Neural progenitor cell (in vitro differentiated cells): ENCODE data around the gene GDI2. TPM values are rescaled to one million over a fixed set of nuclear protein-coding genes. Genes with fewer than 3 reads are reported as not detected.
"Not testable (repeated sequence)": the region's sequence is repeated elsewhere in the genome, so short reads cannot be mapped to it uniquely, and the experiment has no call there.

Experiments
- DNase-seq: peaks from one replicate; pipeline ENCODE4 v3.0.0-alpha.2; 2016; ENCODE audit warnings: low spot score
- H2AFZ ChIP-seq: fragments of 200-600 bp; sonication (generic); replicated peaks from 2 replicates; pipeline ENCODE4 v1.6.1; 2016; ENCODE audit warnings: antibody characterized with exemption
- H3F3A ChIP-seq: fragments of 200-600 bp; sonication (generic); 2 replicates; pipeline ENCODE4 v1.6.1; 2016; ENCODE audit warnings: antibody characterized with exemption, low read depth
- H3K27ac ChIP-seq: fragments of 200-600 bp; sonication (generic); 2 replicates; pipeline ENCODE4 v1.5.1; 2016; ENCODE audit warnings: mild to moderate bottlenecking
- H3K27me3 ChIP-seq: fragments of 200-600 bp; sonication (generic); 2 replicates; pipeline ENCODE4 v1.6.1; 2016; ENCODE audit warnings: mild to moderate bottlenecking, moderate library complexity
- H3K36me3 ChIP-seq: fragments of 200-600 bp; sonication (generic); 2 replicates; pipeline ENCODE4 v1.5.1; 2016
- H3K4me1 ChIP-seq: fragments of 200-600 bp; sonication (generic); 2 replicates; pipeline ENCODE4 v1.6.1; 2016; ENCODE audit warnings: mixed run types
- H3K4me2 ChIP-seq: fragments of 200-600 bp; sonication (generic); 2 replicates; pipeline ENCODE4 v1.6.1; 2016
- H3K4me3 ChIP-seq: fragments of 200-600 bp; sonication (generic); 2 replicates; pipeline ENCODE4 v1.5.1; 2016
- H3K79me2 ChIP-seq: fragments of 200-600 bp; sonication (generic); 2 replicates; pipeline ENCODE4 v1.6.1; 2016; ENCODE audit warnings: low read depth
- H3K9ac ChIP-seq: fragments of 200-600 bp; sonication (generic); 2 replicates; pipeline ENCODE4 v1.6.1; 2016
- H3K9me3 ChIP-seq: fragments of 200-600 bp; sonication (generic); 2 replicates; pipeline ENCODE4 v1.5.1; 2016; ENCODE audit warnings: low read depth
- H4K20me1 ChIP-seq: fragments of 200-600 bp; sonication (generic); 2 replicates; pipeline ENCODE4 v1.6.1; 2016; ENCODE audit warnings: low read depth
- H3K27ac Mint-ChIP-seq: 3 replicates; pipeline ENCODE4 v1.8.0; 2021; ENCODE audit warnings: mixed read lengths
- H3K27me3 Mint-ChIP-seq: 2 replicates; pipeline ENCODE4 v1.8.0; 2022; ENCODE audit warnings: low read depth, mild to moderate bottlenecking, inconsistent platforms, moderate library complexity, mixed read lengths; ENCODE audit not compliant: insufficient read depth
- H3K36me3 Mint-ChIP-seq: 3 replicates; pipeline ENCODE4 v1.8.0; 2021; ENCODE audit warnings: mixed read lengths
- H3K4me1 Mint-ChIP-seq: 3 replicates; pipeline ENCODE4 v1.8.0; 2021; ENCODE audit warnings: mixed read lengths
- H3K4me3 Mint-ChIP-seq: 3 replicates; pipeline ENCODE4 v1.8.0; 2021; ENCODE audit warnings: mild to moderate bottlenecking, moderate library complexity, mixed read lengths
- H3K9me3 Mint-ChIP-seq: 3 replicates; pipeline ENCODE4 v1.8.0; 2020; ENCODE audit warnings: mixed read lengths
- CTCF ChIP-seq: fragments of 200-600 bp; sonication (generic); IDR thresholded peaks from 2 replicates; pipeline ENCODE4 v1.5.1; 2017; ENCODE audit warnings: antibody characterized with exemption, mild to moderate bottlenecking
- EZH2 ChIP-seq: fragments of 200-600 bp; sonication (generic); IDR thresholded peaks from 2 replicates; pipeline ENCODE4 v1.6.1; 2017; ENCODE audit warnings: antibody characterized with exemption, mild to moderate bottlenecking, moderate library complexity
- EZH2phosphoT487 ChIP-seq: fragments of 200-600 bp; sonication (generic); IDR thresholded peaks from 2 replicates; pipeline ENCODE4 v1.6.1; 2017; ENCODE audit warnings: antibody characterized with exemption
- total RNA-seq: library from RNA; depleted of rRNA; stranded (reverse); fragments of >200 nt; gene quantifications from 2 replicates; pipeline ENCODE4 v1.2.3, GENCODE V29; 2015; ENCODE audit warnings: low replicate concordance

Gene GDI2
- total RNA-seq, 1 donor from 2014 or later = 592 TPM

- Histone ChIP-seq H3K79me2 (no peaks in the 10 kb centered on the region), H3K4me3 (no peak overlapping the region), H3K4me2 (no peak overlapping the region), H3K9me3 (no peaks in the 10 kb centered on the region), H3F3A (peaks cover 7% of the 10 kb centered on the region), H3K27ac (no peak overlapping the region), H3K9ac (no peak overlapping the region), H3K4me1 (no peaks in the 10 kb centered on the region), H3K36me3 (no peaks in the 10 kb centered on the region), H4K20me1 (no peaks in the 10 kb centered on the region), H3K27me3 (no peaks in the 10 kb centered on the region), H2AFZ (no peak overlapping the region)
- H3K27ac Mint-ChIP-seq = no peak overlapping the region
- H3K9me3 Mint-ChIP-seq = no peaks in the 10 kb centered on the region
- H3K27me3 Mint-ChIP-seq = peaks cover 2% of the 10 kb centered on the region
- DNase-seq = no peak
- H3K4me1 Mint-ChIP-seq = peaks cover 8% of the 10 kb centered on the region
- TF ChIP-seq CTCF (no peak), EZH2phosphoT487 (no peak), EZH2 (no peak)
- H3K36me3 Mint-ChIP-seq = peaks cover 4% of the 10 kb centered on the region
- no peak overlapping the region for H3K4me3 Mint-ChIP-seq
Measured at GRCh38 chr10:5856701-5857004, 43.4 kb upstream of the GDI2 start.

- Mint-ChIP-seq H3K36me3 (no peaks in the 10 kb centered on the region), H3K27me3 (peaks cover 2% of the 10 kb centered on the region), H3K4me3 (peak overlapping the region; percentile 35), H3K9me3 (no peaks in the 10 kb centered on the region), H3K27ac (peak overlapping the region; percentile 67), H3K4me1 (peaks cover 8% of the 10 kb centered on the region)
- no peaks in the 10 kb centered on the region for H4K20me1 ChIP-seq
- no peak for DNase-seq
- no peaks in the 10 kb centered on the region for H3K27me3 ChIP-seq
- H3F3A ChIP-seq = peaks cover 7% of the 10 kb centered on the region
- no peak overlapping the region for H3K9ac ChIP-seq
- no peaks in the 10 kb centered on the region for H3K79me2 ChIP-seq
- TF ChIP-seq EZH2 (no peak), CTCF (no peak), EZH2phosphoT487 (no peak)
- no peak overlapping the region for H2AFZ ChIP-seq
- no peak overlapping the region for H3K27ac ChIP-seq
- H3K4me1 ChIP-seq = no peaks in the 10 kb centered on the region
- H3K36me3 ChIP-seq = no peaks in the 10 kb centered on the region
- H3K4me2 ChIP-seq = no peak overlapping the region
- H3K4me3 ChIP-seq = no peak overlapping the region
- no peaks in the 10 kb centered on the region for H3K9me3 ChIP-seq
Measured at GRCh38 chr10:5855979-5856700, 42.9 kb upstream of the GDI2 start.

- Histone ChIP-seq H2AFZ (no peak overlapping the region), H3K4me1 (no peaks in the 10 kb centered on the region), H3K9ac (no peak overlapping the region), H3K36me3 (no peaks in the 10 kb centered on the region), H3F3A (peaks cover 7% of the 10 kb centered on the region), H3K4me3 (no peak overlapping the region), H3K27ac (no peak overlapping the region), H3K4me2 (no peak overlapping the region), H4K20me1 (no peaks in the 10 kb centered on the region), H3K79me2 (no peaks in the 10 kb centered on the region), H3K9me3 (no peaks in the 10 kb centered on the region), H3K27me3 (no peaks in the 10 kb centered on the region)
- no peaks in the 10 kb centered on the region for H3K9me3 Mint-ChIP-seq
- DNase-seq = no peak
- H3K4me3 Mint-ChIP-seq = no peak overlapping the region
- TF ChIP-seq CTCF (no peak), EZH2 (no peak), EZH2phosphoT487 (no peak)
- H3K27me3 Mint-ChIP-seq = peaks cover 2% of the 10 kb centered on the region
- no peaks in the 10 kb centered on the region for H3K36me3 Mint-ChIP-seq
- peak overlapping the region; percentile 30 for H3K27ac Mint-ChIP-seq
- peaks cover 8% of the 10 kb centered on the region for H3K4me1 Mint-ChIP-seq
Measured at GRCh38 chr10:5854131-5854475, 40.9 kb upstream of the GDI2 start.

- H3K36me3 ChIP-seq, DNase-seq, H3K36me3 Mint-ChIP-seq, H3K27me3 Mint-ChIP-seq, H3K27me3 ChIP-seq, H4K20me1 ChIP-seq, H3K79me2 ChIP-seq, H3F3A ChIP-seq, H3K4me3 Mint-ChIP-seq, H3K4me2 ChIP-seq, H3K9ac ChIP-seq, H3K9me3 Mint-ChIP-seq, H3K27ac ChIP-seq, H3K4me3 ChIP-seq, H3K4me1 ChIP-seq, H3K9me3 ChIP-seq, H2AFZ ChIP-seq, H3K27ac Mint-ChIP-seq, H3K4me1 Mint-ChIP-seq: not testable (repeated sequence)
Measured at GRCh38 chr10:5846667-5847066, 33.4 kb upstream of the GDI2 start.
